Iris pigment epithelial cell (primary cell): ENCODE data around the gene ZNF365.
"Not testable (repeated sequence)": the region's sequence is repeated elsewhere in the genome, so short reads cannot be mapped to it uniquely, and the experiment has no call there.

Source experiments
- DNase-seq: peaks from one replicate; pipeline ENCODE4 v3.0.0-alpha.2; 2011; ENCODE audit warnings: low read depth

The ZNF365 gene

GRCh38 chr10:62377026-62377415 lies 2.9 kb downstream of the ZNF365 start:
- DNase-seq = no peak

- no peak for DNase-seq
Measured at GRCh38 chr10:62377966-62378365, 3.8 kb downstream of the ZNF365 start.

- not testable (repeated sequence) for DNase-seq
Measured at GRCh38 chr10:62378877-62379276, 4.7 kb downstream of the ZNF365 start.

GRCh38 chr10:62379394-62379793 lies 5.2 kb downstream of the ZNF365 start:
- no peak for DNase-seq

- DNase-seq = peak; percentile 68
Measured at GRCh38 chr10:62380016-62380415, 5.8 kb downstream of the ZNF365 start.

GRCh38 chr10:62381385-62382102 lies 7.4 kb downstream of the ZNF365 start:
- no peak for DNase-seq

- DNase-seq = no peak
Measured at GRCh38 chr10:62382831-62383230, 8.7 kb downstream of the ZNF365 start.

GRCh38 chr10:62384057-62384446 lies 9.9 kb downstream of the ZNF365 start:
- DNase-seq = peak; percentile 58

GRCh38 chr10:62384447-62385081 lies 10.4 kb downstream of the ZNF365 start:
- DNase-seq = no peak

GRCh38 chr10:62386356-62387320 lies 12.5 kb downstream of the ZNF365 start:
- DNase-seq = no peak

- no peak for DNase-seq
Measured at GRCh38 chr10:62388328-62388727, 14.2 kb downstream of the ZNF365 start.

GRCh38 chr10:62390497-62391176 lies 16.5 kb downstream of the ZNF365 start:
- peak; percentile 10 for DNase-seq

- DNase-seq = no peak
Measured at GRCh38 chr10:62393237-62393636, 19.1 kb downstream of the ZNF365 start.

- DNase-seq = no peak
Measured at GRCh38 chr10:62394556-62395018, 20.4 kb downstream of the ZNF365 start.

GRCh38 chr10:62395892-62396291 lies 21.7 kb downstream of the ZNF365 start:
- no peak for DNase-seq

- no peak for DNase-seq
Measured at GRCh38 chr10:62396864-62397263, 22.7 kb downstream of the ZNF365 start.

GRCh38 chr10:62399211-62399610 lies 25.0 kb downstream of the ZNF365 start:
- peak; percentile 25 for DNase-seq

GRCh38 chr10:62402508-62402907 lies 28.3 kb downstream of the ZNF365 start:
- DNase-seq = no peak

GRCh38 chr10:62410528-62410927 lies 36.4 kb downstream of the ZNF365 start:
- DNase-seq = not testable (repeated sequence)

GRCh38 chr10:62410934-62411333 lies 36.8 kb downstream of the ZNF365 start:
- not testable (repeated sequence) for DNase-seq

- no peak for DNase-seq
Measured at GRCh38 chr10:62413048-62413447, 38.9 kb downstream of the ZNF365 start.

GRCh38 chr10:62413652-62414051 lies 39.5 kb downstream of the ZNF365 start:
- no peak for DNase-seq
